NCI-H524 (cell line): ENCODE results near the gene MAN2A1.

Source experiments
- DNase-seq, 2 experiments: peaks; one replicate each; lab custom pipeline; 2025; lab: John Stamatoyannopoulos, UW

MAN2A1 gene

GRCh38 chr5:109907731-109908130 is 218.0 kb downstream of the MAN2A1 start:
- peak; percentile 13 to 64 for DNase-seq

DNA sequence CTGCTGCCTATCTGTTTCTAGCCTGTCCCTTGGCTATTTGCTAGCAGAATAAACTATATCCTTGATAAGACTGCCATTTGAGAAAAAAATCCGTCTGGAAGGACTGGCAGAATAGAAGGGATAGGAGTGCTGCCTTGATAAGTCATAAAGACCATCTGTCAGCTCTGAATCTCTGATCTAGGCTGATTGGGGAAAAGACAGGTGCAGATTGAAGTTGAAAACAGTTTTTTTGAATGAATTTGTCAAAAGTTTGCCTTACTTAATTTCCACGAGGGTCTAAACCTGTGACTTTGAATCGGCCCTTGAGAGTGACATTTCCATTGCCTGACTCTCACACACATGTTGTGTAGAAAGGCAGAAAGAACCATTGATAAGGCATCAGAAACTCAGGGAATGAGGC is 218.6 kb downstream of the MAN2A1 start:
- DNase-seq: peak; percentile 35 to 74

- DNase-seq: no peak
Observed at GRCh38 chr5:109910874-109911273, 221.1 kb downstream of the MAN2A1 start.

- DNase-seq: peak; percentile 27 to 77
Observed at GRCh38 chr5:109911731-109912130, 222.0 kb downstream of the MAN2A1 start.

GRCh38 chr5:109914906-109915305 is 225.2 kb downstream of the MAN2A1 start:
- no peak for DNase-seq

DNA sequence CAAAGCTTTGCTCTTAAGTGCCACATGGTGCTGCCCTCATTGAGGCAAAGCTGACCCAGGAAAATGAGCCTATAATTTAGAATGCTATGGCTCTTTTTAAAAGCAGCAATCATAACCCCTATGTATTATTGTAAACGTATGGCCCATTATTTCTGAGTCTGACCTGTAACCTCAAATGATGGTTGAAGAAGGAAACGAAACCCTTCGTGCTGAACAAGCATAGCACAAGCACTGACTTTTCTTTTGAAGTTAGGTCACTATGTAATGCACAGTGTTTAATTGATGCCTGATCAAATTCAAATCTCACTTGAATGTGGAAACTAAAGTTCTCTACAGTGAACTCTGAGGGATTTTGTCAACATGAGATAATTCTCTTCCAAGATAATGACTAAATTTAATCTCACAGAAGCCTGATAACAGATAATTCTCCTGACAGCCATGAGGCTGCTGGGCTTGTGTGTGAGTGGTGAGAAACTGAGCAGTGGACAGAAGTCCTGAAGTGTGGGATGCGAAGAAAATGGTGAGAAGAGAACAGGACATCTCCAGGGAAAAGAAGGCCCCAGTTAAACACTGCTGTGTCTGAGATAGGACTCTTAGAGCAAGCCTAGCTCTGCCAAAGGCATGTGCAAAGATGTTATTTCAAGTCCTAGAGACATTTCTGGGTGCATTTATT is 226.9 kb downstream of the MAN2A1 start:
- peak; percentile 77 to 83 for DNase-seq
